Vagina (tissue), 2 donors: ENCODE measurements around the gene GBGT1.

Experiments used
- CTCF ChIP-seq, 3 experiments: fragments of 450-650 bp in 2 of 3; fragments of 200-600 bp in 1 of 3; sonication (generic) in 1 of 3; IDR thresholded peaks; one replicate each; pipeline ENCODE4 v1.5.1; 2017 to 2019; ENCODE audit warnings: antibody characterized with exemption in 3 of 3, mild to moderate bottlenecking in 2 of 3, moderate library complexity in 2 of 3
- POLR2A ChIP-seq, 2 donors: fragments of 450-650 bp; IDR thresholded peaks; one replicate each; pipeline ENCODE4 v1.6.1; 2017; ENCODE audit warnings: antibody characterized with exemption in 2 of 2, mild to moderate bottlenecking in 2 of 2, moderate library complexity in 2 of 2

- no peak for TF ChIP-seq CTCF (IDR thresholded peaks at IDR 0.05)
- no peak for TF ChIP-seq POLR2A (IDR thresholded peaks at IDR 0.05)
Measured at GRCh38 chr9:133167769-133168168, 4.1 kb upstream of the GBGT1 start.
